H1 (cell line): ENCODE results near the gene WDR89. TPM values are rescaled to one million over a fixed set of nuclear protein-coding genes. Genes with fewer than 3 reads are reported as not detected.

Experiments
- CTCF ChIA-PET: fragments of 300-600 bp; sonication (Branson Sonifier 250); formaldehyde crosslinking; loops from one replicate; lab custom pipeline; 2021; ENCODE audit not compliant: partially characterized antibody; lab: Charles Lee
- POLR2A ChIA-PET: fragments of 300-600 bp; sonication (Branson Sonifier 250); formaldehyde crosslinking; loops from one replicate; lab custom pipeline; 2021; ENCODE audit warnings: inconsistent platforms; ENCODE audit not compliant: partially characterized antibody; lab: Charles Lee
- DNase-seq, 2 experiments: peaks; one replicate each; pipeline versions ENCODE4 v3.0.0 to v3.0.0-alpha.2; 2010 to 2022; ENCODE audit warnings: low spot score in 2 of 2, low read depth in 1 of 2, mixed read lengths in 1 of 2
- FAIRE-seq: peaks from 2 replicates; lab custom pipeline; 2011; peaks lifted over from hg19 to GRCh38; lab: Jason Lieb, UNC
- H2AFZ ChIP-seq: 2 replicates; pipeline ENCODE4 v1.8.1; 2012; ENCODE audit warnings: low read length, inconsistent platforms
- H2AK5ac ChIP-seq: 2 replicates; pipeline ENCODE4 v1.6.1; 2013; ENCODE audit warnings: low read depth, low read length
- H2BK120ac ChIP-seq: replicated peaks from 2 replicates; pipeline ENCODE3; 2013; ENCODE audit warnings: low read depth, low read length, inconsistent platforms
- H2BK12ac ChIP-seq: 2 replicates; pipeline ENCODE4 v1.6.1; 2013; ENCODE audit warnings: low read depth, low read length
- H2BK15ac ChIP-seq: 2 replicates; pipeline ENCODE4 v1.6.1; 2013; ENCODE audit warnings: low read length
- H2BK20ac ChIP-seq: 2 replicates; pipeline ENCODE4 v1.6.1; 2013; ENCODE audit warnings: low read length
- H2BK5ac ChIP-seq: 2 replicates; pipeline ENCODE4 v1.6.1; 2013; ENCODE audit warnings: low read depth, low read length
- H3K14ac ChIP-seq: 2 replicates; pipeline ENCODE4 v1.6.1; 2013; ENCODE audit warnings: inconsistent platforms; ENCODE audit not compliant: insufficient read length
- H3K18ac ChIP-seq: 2 replicates; pipeline ENCODE4 v1.6.1; 2013; ENCODE audit warnings: low read length; ENCODE audit errors: extremely low read depth
- H3K23ac ChIP-seq: 2 replicates; pipeline ENCODE4 v1.6.1; 2013; ENCODE audit warnings: inconsistent platforms; ENCODE audit not compliant: insufficient read length
- H3K23me2 ChIP-seq: 2 replicates; pipeline ENCODE4 v1.6.1; 2013; ENCODE audit warnings: low read depth, low read length
- H3K27ac ChIP-seq: 2 replicates; pipeline ENCODE4 v1.6.1; 2011; ENCODE audit warnings: low read depth, low read length, inconsistent platforms
- H3K27me3 ChIP-seq, 4 experiments: replicated peaks in 1 of 4; 1 replicate in 1 of 4; 2 replicates in 3 of 4; pipeline versions ENCODE4 v1.6.1 to v1.8.1; 2011 to 2013; ENCODE audit warnings: low read length in 3 of 4, mild to moderate bottlenecking in 3 of 4, inconsistent platforms in 2 of 4, mixed read lengths in 2 of 4, moderate library complexity in 1 of 4; ENCODE audit not compliant: control insufficient read depth in 3 of 4, insufficient read depth in 3 of 4; ENCODE audit errors: extremely low read depth in 1 of 4
- H3K36me3 ChIP-seq, 4 experiments: 2 replicates each; pipeline versions ENCODE4 v1.6.1 to v1.8.1; 2011 to 2013; ENCODE audit warnings: mild to moderate bottlenecking in 4 of 4, low read length in 3 of 4, moderate library complexity in 2 of 4, control low read depth in 1 of 4, inconsistent platforms in 1 of 4; ENCODE audit not compliant: insufficient read depth in 4 of 4, control insufficient read depth in 2 of 4
- H3K4ac ChIP-seq: replicated peaks from 2 replicates; pipeline ENCODE3; 2013; ENCODE audit warnings: low read length, low read depth, mixed read lengths, inconsistent platforms; ENCODE audit not compliant: insufficient read length
- H3K4me1 ChIP-seq, 4 experiments: replicated peaks in 1 of 4; 1 replicate in 1 of 4; 2 replicates in 3 of 4; pipeline versions ENCODE4 v1.6.1 to v1.8.1; 2011 to 2013; ENCODE audit warnings: low read length in 3 of 4, inconsistent platforms in 2 of 4, mixed read lengths in 1 of 4; ENCODE audit not compliant: insufficient read depth in 4 of 4, control insufficient read depth in 3 of 4
- H3K4me2 ChIP-seq, 2 experiments: 2 replicates each; pipeline versions ENCODE4 v1.6.1 to v1.8.1; 2011 to 2013; ENCODE audit warnings: low read depth in 2 of 2, low read length in 2 of 2, control low read depth in 1 of 2, inconsistent platforms in 1 of 2, mild to moderate bottlenecking in 1 of 2; ENCODE audit not compliant: insufficient read depth in 1 of 2
- H3K4me3 ChIP-seq, 4 experiments: fragments of 200-600, 300-600 bp in 1 of 4; sonication (generic), shearing (Covaris generic), sonication (Bioruptor Twin) in 1 of 4; 2 replicates each; pipeline versions ENCODE4 v1.5.1 to v1.8.1; 2011 to 2016; ENCODE audit warnings: low read length in 4 of 4, low read depth in 3 of 4, control low read depth in 2 of 4, inconsistent platforms in 2 of 4, mild to moderate bottlenecking in 2 of 4, mixed read lengths in 1 of 4, moderate library complexity in 1 of 4; ENCODE audit not compliant: insufficient read depth in 2 of 4; ENCODE audit errors: extremely low read depth in 1 of 4
- H3K56ac ChIP-seq: replicated peaks from 2 replicates; pipeline ENCODE3; 2013; ENCODE audit warnings: low read depth, mild to moderate bottlenecking, mixed read lengths, low read length, inconsistent platforms; ENCODE audit not compliant: insufficient read length
- H3K79me1 ChIP-seq: 2 replicates; pipeline ENCODE4 v1.6.1; 2013; ENCODE audit warnings: low read depth, low read length, control low read depth
- H3K79me2 ChIP-seq, 2 experiments: 2 replicates each; pipeline versions ENCODE4 v1.6.1 to v1.8.1; 2012 to 2013; ENCODE audit warnings: low read length in 2 of 2, mild to moderate bottlenecking in 2 of 2, inconsistent platforms in 1 of 2; ENCODE audit not compliant: insufficient read depth in 2 of 2, control insufficient read depth in 1 of 2
- H3K9ac ChIP-seq, 4 experiments: replicated peaks in 1 of 4; 1 replicate in 1 of 4; 2 replicates in 3 of 4; pipeline versions ENCODE4 v1.6.1 to v1.8.1; 2011 to 2013; ENCODE audit warnings: low read depth in 3 of 4, low read length in 3 of 4, control low read depth in 2 of 4, mild to moderate bottlenecking in 2 of 4, moderate library complexity in 2 of 4, inconsistent platforms in 1 of 4; ENCODE audit errors: extremely low read depth in 1 of 4
- H3K9me3 ChIP-seq, 2 experiments: 2 replicates each; pipeline versions ENCODE4 v1.6.1 to v1.8.1; 2012 to 2013; ENCODE audit warnings: mild to moderate bottlenecking in 2 of 2, moderate library complexity in 2 of 2, control low read depth in 1 of 2, inconsistent platforms in 1 of 2, low read depth in 1 of 2, low read length in 1 of 2, mixed read lengths in 1 of 2; ENCODE audit not compliant: insufficient read depth in 2 of 2
- H4K20me1 ChIP-seq, 2 experiments: replicated peaks in 1 of 2; 2 replicates each; pipeline versions ENCODE3 to v1.8.1; 2011 to 2013; ENCODE audit warnings: inconsistent platforms in 2 of 2, low read length in 2 of 2, mild to moderate bottlenecking in 1 of 2; ENCODE audit not compliant: insufficient read depth in 2 of 2, control insufficient read depth in 1 of 2
- H4K5ac ChIP-seq: 2 replicates; pipeline ENCODE4 v1.6.1; 2013; ENCODE audit warnings: low read length, low read depth, mixed read lengths, inconsistent platforms; ENCODE audit not compliant: insufficient read length
- H4K8ac ChIP-seq: 2 replicates; pipeline ENCODE4 v1.8.0; 2013; ENCODE audit warnings: mild to moderate bottlenecking, moderate library complexity, low read length, inconsistent platforms; ENCODE audit not compliant: insufficient read depth; ENCODE audit errors: extremely low read depth
- H4K91ac ChIP-seq: replicated peaks from 2 replicates; pipeline ENCODE3; 2013; ENCODE audit warnings: low read length, mixed read lengths, inconsistent platforms; ENCODE audit not compliant: insufficient read length
- ASH2L ChIP-seq: fragments of 200-600, 300-600 bp; sonication (generic); IDR thresholded peaks from one replicate; pipeline ENCODE4 v1.7.1; 2017; ENCODE audit warnings: low read length
- CREB1 ChIP-seq: IDR thresholded peaks from 2 replicates; pipeline ENCODE4 v1.6.1; 2012; ENCODE audit warnings: inconsistent platforms
- FOSL1 ChIP-seq: IDR thresholded peaks from 2 replicates; pipeline ENCODE4 v1.6.1; 2011; ENCODE audit warnings: mild to moderate bottlenecking, low read depth, low read length, moderate library complexity; ENCODE audit not compliant: insufficient read depth
- GTF2F1 ChIP-seq: IDR thresholded peaks from 2 replicates; pipeline ENCODE4 v1.6.1; 2012; ENCODE audit warnings: low read depth, low read length, improper control_type of control experiment, borderline replicate concordance
- SIN3A ChIP-seq, 2 experiments: IDR thresholded peaks in 1 of 2; conservative IDR thresholded peaks in 1 of 2; 2 replicates each; pipeline ENCODE4 v1.6.1; 2011 to 2012; ENCODE audit warnings: low read length in 2 of 2, improper control_type of control experiment in 1 of 2, low read depth in 1 of 2, mild to moderate bottlenecking in 1 of 2
- WGBS, 2 experiments: shearing (Covaris generic) in 1 of 2; methylation state at CpG; one replicate each; pipeline versions ENCODE4 v1.1.6 to v1.1.7; 2013 to 2015; ENCODE audit warnings: low lambda C conversion rate in 2 of 2, mixed read lengths in 2 of 2, inconsistent platforms in 1 of 2, low coverage in 1 of 2, missing lambda C conversion rate in 1 of 2; ENCODE audit not compliant: insufficient replicate concordance in 2 of 2, insufficient coverage in 1 of 2, insufficient read length in 1 of 2; ENCODE audit errors: extremely low coverage in 1 of 2, missing lambda C conversion rate in 1 of 2; 5-methylcytosine and 5-hydroxymethylcytosine counted together
- polyA plus RNA-seq, 7 experiments: library from polyadenylated mRNA; depleted of rRNA in 3 of 7; stranded (reverse) in 5 of 7; unstranded in 2 of 7; fragments of >200 nt in 5 of 7; fragments of 200-250 nt in 2 of 7; gene quantifications; 1 replicate in 5 of 7; 2 replicates in 1 of 7; 4 replicates in 1 of 7; pipeline versions ENCODE4 v1.2.1 to v1.2.3, GENCODE V29; 2011 to 2013; ENCODE audit warnings: missing spikeins in 2 of 7, mixed read lengths in 2 of 7
- total RNA-seq: library from RNA; stranded (reverse); fragmentation: NEBNext Ultra II Directional; extraction: Animal tissue kit (Norgen Biotek cat#: 25700); gene quantifications from 2 replicates; pipeline ENCODE4 v1.2.1, GENCODE V29; 2021

Gene WDR89
- total and polyA plus RNA-seq, 2 of the 8 experiments (the other 6 are each of a cell fraction or from before 2014, with no cell fraction given) = 8.3 to 32.9 TPM

GRCh38 chr14:63642656-63643382 is 1.1 kb upstream of the WDR89 start:
- Histone ChIP-seq H3K56ac (no peak overlapping the region), H3K9ac (peak overlapping the region in 1 of 4 experiments; percentile 41; a peak in 2 of 7 replicates), H4K20me1 (no peaks in the 10 kb centered on the region), H3K36me3 (peaks cover 0 to 3% (median 0%) of the 10 kb centered on the region in 4 experiments; a peak in 1 of 8 replicates), H2BK20ac (no peak overlapping the region), H2BK120ac (no peak overlapping the region), H4K91ac (no peak overlapping the region), H3K23me2 (no peaks in the 10 kb centered on the region; the same call in 1 of the 2 replicates), H2BK5ac (no peak overlapping the region), H3K4me1 (no peaks in the 10 kb centered on the region; a peak in 2 of 7 replicates), H3K4ac (no peak overlapping the region), H3K9me3 (no peaks in the 10 kb centered on the region), H3K4me2 (peak overlapping the region; percentile 25 to 71), H2BK12ac (no peak overlapping the region), H2AK5ac (no peak overlapping the region), H3K79me2 (peaks cover 11 to 26% of the 10 kb centered on the region in 2 experiments), H3K79me1 (0 out of 2 replicates have a peak, but pooled peaks cover 2% of the 10 kb centered on the region), H3K27ac (no peak overlapping the region), H3K4me3 (peak overlapping the region; percentile 64 to 92 (median 83)), H3K14ac (no peak overlapping the region), H4K8ac (no peak overlapping the region), H3K18ac (no peak overlapping the region), H2BK15ac (no peak overlapping the region), H3K23ac (no peak overlapping the region), H2AFZ (peak overlapping the region; percentile 14; the same call in 1 of the 2 replicates), H3K27me3 (no peaks in the 10 kb centered on the region), H4K5ac (peak overlapping the region; percentile 52)
- no peak for FAIRE-seq
- CTCF ChIA-PET = interaction anchor here (0.8 to 1.7 kb wide), 9 partner anchors 8 to 255 kb away, joined by 3 to 9 read pairs (median 4); no protein-coding TSS in a partner anchor
- POLR2A ChIA-PET = interaction anchor here (0.8 to 2.4 kb wide), 13 partner anchors 8 to 247 kb away, joined by 3 to 17 read pairs (median 4); partner anchors contain the start of gene PPP2R5E
- DNase-seq = no peak
- WGBS, 2 experiments = 70% methylated on average over 8 of the region's 8 CpGs; no CpG with 5 or more reads in 1 of the 2 experiments
- TF ChIP-seq CREB1 = no peak
- TF ChIP-seq ASH2L = no peak
- no peak for TF ChIP-seq FOSL1
- no peak for TF ChIP-seq GTF2F1
- no peak for TF ChIP-seq SIN3A (conservative IDR thresholded peaks at IDR 0.05 in 1 of 2, IDR thresholded peaks at IDR 0.05 in 1 of 2; ENCODE audit: low read depth in 1 of 2, low read length in 2 of 2)
